Stimulated activated CD8-positive, alpha-beta memory T cell treated with anti-CD3 and anti-CD28 coated beads, Interleukin-4, amount 100 ng/mL, for 4 hours (primary cell): Measurements from ENCODE around the gene ZNF829.

Experiments
- DNase-seq, 2 donors: peaks; one replicate each; pipeline ENCODE4 v3.0.0-alpha.2; 2020; ENCODE audit warnings: low read depth in 2 of 2, low spot score in 1 of 2

The ZNF829 gene

GRCh38 chr19:36915992-36916830 lies at the start of gene ZNF829, which contains the start of gene ZNF568:
Gene ZNF829 (minus strand): TSS chr19:36916291. CDS start chr19:36915167, 1,124 bp downstream.
Gene ZNF568 (plus strand): TSS chr19:36916332. CDS start chr19:36922771, 6,439 bp downstream.
- peak; percentile 70 to 82 for DNase-seq

- no peak for DNase-seq
Observed at GRCh38 chr19:36963280-36963679, 47.2 kb upstream of the ZNF829 start.

- no peak for DNase-seq
Observed at GRCh38 chr19:36962346-36962745, 46.3 kb upstream of the ZNF829 start.

GRCh38 chr19:36950335-36951119 lies 34.4 kb upstream of the ZNF829 start:
- DNase-seq = no peak

GRCh38 chr19:36939153-36939552 lies 23.1 kb upstream of the ZNF829 start:
- DNase-seq = no peak

- DNase-seq = no peak
Observed at GRCh38 chr19:36931684-36932083, 15.6 kb upstream of the ZNF829 start.

GRCh38 chr19:36918090-36918489 lies 2.0 kb upstream of the ZNF829 start:
- no peak for DNase-seq

GRCh38 chr19:36916991-36917390 lies 900 bp upstream of the ZNF829 start:
- DNase-seq = no peak

- no peak for DNase-seq
Observed at GRCh38 chr19:36898422-36898821, 17.7 kb downstream of the ZNF829 start.

- no peak for DNase-seq
Observed at GRCh38 chr19:36894849-36895383, 21.2 kb downstream of the ZNF829 start.

- no peak for DNase-seq
Observed at GRCh38 chr19:36891768-36892357, 24.2 kb downstream of the ZNF829 start.

- no peak for DNase-seq
Observed at GRCh38 chr19:36876993-36877938, 38.8 kb downstream of the ZNF829 start.

- no peak for DNase-seq
Observed at GRCh38 chr19:36851898-36852297, 64.2 kb downstream of the ZNF829 start.

GRCh38 chr19:36850559-36851442 lies 65.3 kb downstream of the ZNF829 start, which contains the start of gene ZNF345:
Gene ZNF345 (plus strand): TSS chr19:36850876. CDS start chr19:36876831, 25,955 bp downstream.
- DNase-seq = peak; percentile 57 to 68

GRCh38 chr19:36849701-36850558 lies 66.2 kb downstream of the ZNF829 start:
- peak; percentile 74 to 83 for DNase-seq

- DNase-seq = no peak
Observed at GRCh38 chr19:36847968-36848367, 68.1 kb downstream of the ZNF829 start.

- DNase-seq = no peak
Observed at GRCh38 chr19:36838784-36839324, 77.2 kb downstream of the ZNF829 start.
